ENCODE results near the gene FAM53B. TPM values are rescaled to one million over a fixed set of nuclear protein-coding genes. Genes with fewer than 3 reads are reported as not detected.

The FAM53B gene
- polyA plus RNA-seq, 1 experiment, result 3.9 TPM

GRCh38 chr10:124626759-124627380 is 117.3 kb downstream of the FAM53B start:
- POLR2A ChIA-PET, result no interaction called here
- no peaks in the 10 kb centered on the region for H3K27me3 ChIP-seq (ENCODE audit: control insufficient read depth, insufficient read depth, low read length)
- no peak for DNase-seq (ENCODE audit: low read depth)
- H3K4me3 ChIP-seq (ENCODE audit: low read depth, low read length), result no peak overlapping the region
- TF ChIP-seq CTCF (IDR thresholded peaks at IDR 0.05; ENCODE audit: insufficient read depth, low read depth, low read length), result no peak
- CTCF ChIA-PET, result no interaction called here
- peaks cover 2% of the 10 kb centered on the region; the same call in 1 of the 2 replicates for H3K36me3 ChIP-seq (ENCODE audit: control insufficient read depth, insufficient read depth, low read length)

GRCh38 chr10:124625831-124626238 is 118.3 kb downstream of the FAM53B start:
- no peaks in the 10 kb centered on the region for H3K27me3 ChIP-seq (ENCODE audit: control insufficient read depth, insufficient read depth, low read length)
- no peak overlapping the region for H3K4me3 ChIP-seq (ENCODE audit: low read depth, low read length)
- CTCF ChIA-PET, result no interaction called here
- POLR2A ChIA-PET, result no interaction called here
- H3K36me3 ChIP-seq (ENCODE audit: control insufficient read depth, insufficient read depth, low read length), result peaks cover 2% of the 10 kb centered on the region; the same call in 1 of the 2 replicates
- no peak for DNase-seq (ENCODE audit: low read depth)
- TF ChIP-seq CTCF (IDR thresholded peaks at IDR 0.05; ENCODE audit: insufficient read depth, low read depth, low read length), result no peak

- POLR2A ChIA-PET, result no interaction called here
- CTCF ChIA-PET, result no interaction called here
Observed at GRCh38 chr10:124624895-124625294, 119.3 kb downstream of the FAM53B start.

GRCh38 chr10:124624466-124624865 is 119.7 kb downstream of the FAM53B start:
- no peak for DNase-seq (ENCODE audit: low read depth)
- no peak for TF ChIP-seq CTCF (IDR thresholded peaks at IDR 0.05; ENCODE audit: insufficient read depth, low read depth, low read length)
- POLR2A ChIA-PET, result no interaction called here
- H3K4me3 ChIP-seq (ENCODE audit: low read depth, low read length), result no peak overlapping the region
- peaks cover 2% of the 10 kb centered on the region; the same call in 1 of the 2 replicates for H3K36me3 ChIP-seq (ENCODE audit: control insufficient read depth, insufficient read depth, low read length)
- no peaks in the 10 kb centered on the region for H3K27me3 ChIP-seq (ENCODE audit: control insufficient read depth, insufficient read depth, low read length)
- CTCF ChIA-PET, result no interaction called here

More at GRCh38 chr10:124624895-124625294, 119.3 kb downstream of the FAM53B start:
- DNase-seq (ENCODE audit: low read depth), result no peak
- Histone ChIP-seq H3K27me3 (ENCODE audit: control insufficient read depth, insufficient read depth, low read length) (no peaks in the 10 kb centered on the region), H3K4me3 (ENCODE audit: low read depth, low read length) (no peak overlapping the region), H3K36me3 (ENCODE audit: control insufficient read depth, insufficient read depth, low read length) (peaks cover 2% of the 10 kb centered on the region; the same call in 1 of the 2 replicates)
- TF ChIP-seq CTCF (IDR thresholded peaks at IDR 0.05; ENCODE audit: insufficient read depth, low read depth, low read length), result no peak

- no peak for DNase-seq (ENCODE audit: low read depth)
- no peaks in the 10 kb centered on the region for H3K27me3 ChIP-seq (ENCODE audit: control insufficient read depth, insufficient read depth, low read length)
- ChIA-PET POLR2A (no interaction called here), CTCF (no interaction called here)
- H3K36me3 ChIP-seq (ENCODE audit: control insufficient read depth, insufficient read depth, low read length), result peaks cover 2% of the 10 kb centered on the region; the same call in 1 of the 2 replicates
- no peak overlapping the region for H3K4me3 ChIP-seq (ENCODE audit: low read depth, low read length)
- no peak for TF ChIP-seq CTCF (IDR thresholded peaks at IDR 0.05; ENCODE audit: insufficient read depth, low read depth, low read length)
Observed at GRCh38 chr10:124624006-124624405, 120.2 kb downstream of the FAM53B start.

Measured in BJ (cell line).